Mammary epithelial cell (primary cell): Measurements from ENCODE around the gene ATP8A1.

Source experiments
- CTCF ChIP-seq, 2 donors: IDR thresholded peaks in 1 of 2; conservative IDR thresholded peaks in 1 of 2; 2 replicates each; pipeline ENCODE4 v1.5.1; 2011 to 2012; ENCODE audit warnings: inconsistent platforms in 2 of 2, low read length in 2 of 2, mild to moderate bottlenecking in 2 of 2, control low read depth in 1 of 2, low read depth in 1 of 2; ENCODE audit not compliant: insufficient read depth in 1 of 2; ENCODE audit errors: extremely low read depth in 1 of 2
- EZH2 ChIP-seq: IDR thresholded peaks from 2 replicates; pipeline ENCODE4 v1.6.1; 2012; ENCODE audit warnings: low read length, inconsistent platforms, borderline replicate concordance

GRCh38 chr4:42642845-42643615 is 13.9 kb downstream of the ATP8A1 start:
- no peak for TF ChIP-seq CTCF (conservative IDR thresholded peaks at IDR 0.05 in 1 of 2, IDR thresholded peaks at IDR 0.05 in 1 of 2; ENCODE audit: extremely low read depth in 1 of 2, insufficient read depth in 1 of 2, low read depth in 1 of 2, low read length in 2 of 2)
- no peak for TF ChIP-seq EZH2
